ENCODE results near the gene GPAT3. TPM values are rescaled to one million over a fixed set of nuclear protein-coding genes. Genes with fewer than 3 reads are reported as not detected.

GPAT3 gene
- total RNA-seq, 4 donors from 2014 or later, result 11.8 to 23.4 (median 21.0) TPM

- DNase-seq (ENCODE audit: low spot score) (no peak), ATAC-seq (ENCODE audit: low FRiP score) (no peak)
Observed at GRCh38 chr4:83527671-83528070, 8.2 kb upstream of the GPAT3 start.

GRCh38 chr4:83536362-83537272, 709 bp downstream of the GPAT3 start:
- ATAC-seq (ENCODE audit: low FRiP score) (peak; percentile 35), DNase-seq (ENCODE audit: low spot score) (no peak)
- no peak for TF ChIP-seq CTCF (IDR thresholded peaks at IDR 0.05)

More at GRCh38 chr4:83527671-83528070, 8.2 kb upstream of the GPAT3 start:
- TF ChIP-seq CTCF (IDR thresholded peaks at IDR 0.05), result no peak

- no peak for ATAC-seq (ENCODE audit: low FRiP score)
- no peak for TF ChIP-seq CTCF (IDR thresholded peaks at IDR 0.05)
Observed at GRCh38 chr4:83542225-83542624, 6.3 kb downstream of the GPAT3 start.

GRCh38 chr4:83546786-83547185, 10.9 kb downstream of the GPAT3 start:
- ATAC-seq (ENCODE audit: low FRiP score), result no peak
- no peak for DNase-seq (ENCODE audit: low spot score)
- TF ChIP-seq CTCF (IDR thresholded peaks at IDR 0.05), result no peak

More at GRCh38 chr4:83542225-83542624, 6.3 kb downstream of the GPAT3 start:
- no peak for DNase-seq (ENCODE audit: low spot score)

GRCh38 chr4:83548151-83548905, 12.4 kb downstream of the GPAT3 start:
- DNase-seq (ENCODE audit: low spot score) (peak; percentile 23), ATAC-seq (ENCODE audit: low FRiP score) (peak; percentile 81)
- TF ChIP-seq CTCF (IDR thresholded peaks at IDR 0.05), result no peak

- no peak for ATAC-seq (ENCODE audit: low FRiP score)
Observed at GRCh38 chr4:83552083-83552482, 16.2 kb downstream of the GPAT3 start.

More at GRCh38 chr4:83552083-83552482, 16.2 kb downstream of the GPAT3 start:
- no peak for TF ChIP-seq CTCF (IDR thresholded peaks at IDR 0.05)
- no peak for DNase-seq (ENCODE audit: low spot score)

Measured in omental fat pad (tissue), 4 donors.